Lower lobe of right lung (tissue), 2 donors: ENCODE results near the gene MBNL3. TPM values are rescaled to one million over a fixed set of nuclear protein-coding genes. Genes with fewer than 3 reads are reported as not detected.
"Not testable (repeated sequence)": the region's sequence is repeated elsewhere in the genome, so short reads cannot be mapped to it uniquely, and the experiment has no call there.

Experiments
- ATAC-seq, 2 donors: fragments of 200-7000 bp; cut with Tn5 transposase; one replicate each; pipeline ENCODE4 v1.9.1; 2020 to 2022; ENCODE audit warnings: mild to moderate bottlenecking in 2 of 2, moderate library complexity in 2 of 2
- DNase-seq: peaks from one replicate; pipeline ENCODE4 v3.0.0-alpha.2; 2020
- H3K27ac ChIP-seq: fragments of 200-600 bp; one replicate; pipeline ENCODE4 v1.8.0; 2022
- H3K27me3 ChIP-seq: fragments of 200-600 bp; one replicate; pipeline ENCODE4 v1.8.0; 2022; ENCODE audit warnings: low read depth
- H3K36me3 ChIP-seq: fragments of 200-600 bp; one replicate; pipeline ENCODE4 v1.8.0; 2022; ENCODE audit warnings: mild to moderate bottlenecking
- H3K4me1 ChIP-seq: fragments of 200-600 bp; one replicate; pipeline ENCODE4 v1.8.0; 2022
- H3K4me3 ChIP-seq: fragments of 200-600 bp; one replicate; pipeline ENCODE4 v1.8.0; 2022; ENCODE audit warnings: mild to moderate bottlenecking
- H3K9me3 ChIP-seq: fragments of 200-600 bp; one replicate; pipeline ENCODE4 v1.8.0; 2022
- CTCF ChIP-seq: fragments of 200-600 bp; IDR thresholded peaks from one replicate; pipeline ENCODE4 v1.8.0; 2022; ENCODE audit warnings: antibody characterized with exemption, mild to moderate bottlenecking
- intact Hi-C: fragments of 100-400 bp; cut with DNase I; formaldehyde crosslinking; loops from one replicate; pipeline ENCODE4 v1.11.0; 2022
- total RNA-seq: library from RNA; stranded (reverse); fragmentation: NEBNext Ultra II Directional; extraction: Animal tissue kit (Norgen Biotek cat#: 25700); gene quantifications from one replicate; pipeline ENCODE4 v1.2.1, GENCODE V29; 2021
- donor health status: DM: no; HTN: yes; CAD: no; lungs with severe emphysema.

The MBNL3 gene
- total RNA-seq, 1 donor from 2014 or later, result 24.3 TPM

DNA sequence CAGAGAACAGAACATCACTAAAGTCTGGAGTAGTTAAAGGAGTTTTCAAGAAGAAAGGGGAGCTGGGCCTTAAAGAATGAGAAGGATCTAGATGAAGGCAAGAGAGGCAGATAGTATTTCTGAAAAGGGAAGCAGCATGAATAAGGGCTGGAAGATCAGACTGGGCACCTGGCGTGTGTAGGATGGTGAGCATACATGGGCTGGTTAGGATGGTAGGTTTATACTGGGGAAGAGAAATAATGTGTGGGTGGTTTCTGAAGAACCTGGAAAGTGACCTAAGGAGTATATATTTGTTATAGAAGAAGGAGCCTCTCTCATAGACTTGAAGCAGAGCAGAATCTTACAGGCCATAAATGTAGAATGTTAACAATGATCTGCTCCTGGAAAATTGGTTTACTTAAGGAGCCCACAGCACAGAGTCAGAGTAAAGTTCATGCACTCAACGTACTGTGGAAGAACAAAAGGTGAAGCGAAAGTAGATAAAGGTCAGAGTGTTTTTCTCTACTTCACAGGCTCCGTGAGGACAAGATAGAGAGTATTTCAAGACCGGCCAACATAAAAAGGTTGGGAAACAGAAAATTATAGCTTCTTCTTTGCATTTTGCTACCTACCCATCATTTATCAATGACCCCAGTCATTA lies 35.8 kb downstream of the MBNL3 start:
- DNase-seq (no peak), ATAC-seq (no peak)
- intact Hi-C loops, result no loop called here

GRCh38 chrX:132445909-132446308 lies 42.9 kb downstream of the MBNL3 start:
- H3K9me3 ChIP-seq, H3K27me3 ChIP-seq, H3K4me1 ChIP-seq, H3K27ac ChIP-seq, H3K4me3 ChIP-seq, H3K36me3 ChIP-seq, ATAC-seq, intact Hi-C loops, DNase-seq: not testable (repeated sequence)

More for the DNA sequence above, 35.8 kb downstream of the MBNL3 start:
- Histone ChIP-seq H3K4me1 (no peaks in the 10 kb centered on the region), H3K4me3 (no peak overlapping the region), H3K27me3 (no peaks in the 10 kb centered on the region), H3K27ac (no peak overlapping the region), H3K36me3 (no peaks in the 10 kb centered on the region), H3K9me3 (no peaks in the 10 kb centered on the region)
- TF ChIP-seq CTCF, result no peak

DNA sequence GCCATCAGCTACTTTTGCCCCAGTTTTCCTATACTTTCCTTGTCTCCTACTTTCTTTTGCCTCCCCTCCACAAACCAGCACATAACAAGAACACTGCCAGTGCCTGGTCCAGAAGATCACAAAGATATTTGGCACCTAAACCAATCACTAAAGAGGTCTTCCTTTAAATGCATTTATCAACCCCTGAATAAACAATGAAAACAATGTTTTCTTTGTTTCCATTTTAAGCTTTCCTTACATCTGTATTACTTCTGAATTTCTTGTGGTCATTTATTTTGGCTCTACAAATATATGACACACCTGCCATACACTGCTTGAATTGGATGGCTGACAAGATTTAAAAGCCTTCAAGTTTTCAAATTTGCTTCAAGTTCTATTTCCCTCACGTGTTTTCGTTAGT lies 43.9 kb downstream of the MBNL3 start:
- H3K36me3 ChIP-seq, result no peaks in the 10 kb centered on the region
- no peak overlapping the region for H3K4me3 ChIP-seq
- intact Hi-C loops, result no loop called here
- H3K4me1 ChIP-seq, result no peaks in the 10 kb centered on the region
- ATAC-seq, result no peak
- DNase-seq, result no peak
- H3K9me3 ChIP-seq, result no peaks in the 10 kb centered on the region
- no peak for TF ChIP-seq CTCF
- no peak overlapping the region for H3K27ac ChIP-seq
- H3K27me3 ChIP-seq, result no peaks in the 10 kb centered on the region

DNA sequence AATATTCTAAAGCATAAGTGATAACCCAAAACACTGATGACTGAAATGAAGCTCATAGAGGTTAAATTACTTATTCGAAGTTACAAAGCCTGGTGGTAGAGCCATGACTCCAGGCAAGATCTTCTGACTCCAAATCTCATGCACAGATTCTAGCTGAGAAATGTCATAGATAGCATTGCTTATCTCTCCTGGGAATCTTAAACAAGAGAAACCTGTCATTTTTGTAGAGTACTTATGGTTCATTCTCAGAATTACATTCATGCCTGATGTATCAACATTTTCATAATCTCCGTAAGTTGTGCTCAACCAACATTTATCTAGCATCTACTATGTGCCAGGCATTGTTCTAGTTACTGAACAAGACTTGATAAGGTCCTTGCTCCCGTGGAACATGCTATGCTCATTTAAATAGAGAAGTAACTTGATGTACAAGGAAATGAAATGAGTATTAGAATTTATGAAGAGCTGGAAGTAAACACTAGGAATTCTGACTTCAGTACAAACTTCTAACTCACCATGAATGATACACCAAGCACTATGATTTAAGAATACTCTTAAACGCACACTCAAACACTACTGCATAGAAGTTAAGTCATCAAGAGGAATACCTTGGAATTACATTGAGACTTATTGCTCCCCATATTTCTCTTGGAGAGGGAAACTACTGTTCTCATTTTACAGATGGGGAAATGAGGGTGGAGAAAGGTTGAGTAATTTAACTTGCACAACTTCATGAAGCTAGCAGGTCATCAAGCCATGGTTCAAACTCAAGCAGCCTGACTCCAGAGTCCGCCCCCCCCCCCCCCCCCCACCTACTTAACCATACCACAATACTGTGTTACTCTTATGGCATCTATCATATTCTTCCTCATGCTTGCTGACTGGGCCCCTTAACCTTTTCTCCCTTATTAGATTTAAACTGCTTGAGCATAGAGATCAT lies 45.4 kb downstream of the MBNL3 start:
- Histone ChIP-seq H3K27me3 (no peaks in the 10 kb centered on the region), H3K4me3 (no peak overlapping the region), H3K36me3 (no peaks in the 10 kb centered on the region), H3K9me3 (no peaks in the 10 kb centered on the region), H3K27ac (no peak overlapping the region), H3K4me1 (no peaks in the 10 kb centered on the region)
- intact Hi-C loops, result no loop called here
- no peak for TF ChIP-seq CTCF
- no peak for DNase-seq
- ATAC-seq, result no peak

- H3K4me3 ChIP-seq, result no peak overlapping the region
- H3K36me3 ChIP-seq, result no peaks in the 10 kb centered on the region
- H3K27me3 ChIP-seq, result no peaks in the 10 kb centered on the region
- no peak for TF ChIP-seq CTCF
- intact Hi-C loops, result no loop called here
- DNase-seq (no peak), ATAC-seq (peak in 1 of 2 donors; percentile 28)
- H3K27ac ChIP-seq, result no peak overlapping the region
- no peaks in the 10 kb centered on the region for H3K9me3 ChIP-seq
- H3K4me1 ChIP-seq, result no peaks in the 10 kb centered on the region
Measured at GRCh38 chrX:132442691-132443090, 46.1 kb downstream of the MBNL3 start.

- H3K4me1 ChIP-seq, result no peaks in the 10 kb centered on the region
- no peak overlapping the region for H3K27ac ChIP-seq
- no peaks in the 10 kb centered on the region for H3K9me3 ChIP-seq
- intact Hi-C loops, result no loop called here
- no peak overlapping the region for H3K4me3 ChIP-seq
- H3K36me3 ChIP-seq, result no peaks in the 10 kb centered on the region
- DNase-seq (no peak), ATAC-seq (no peak)
- TF ChIP-seq CTCF, result no peak
- no peaks in the 10 kb centered on the region for H3K27me3 ChIP-seq
Measured at GRCh38 chrX:132435222-132435621, 53.6 kb downstream of the MBNL3 start.
